A673 (cell line): Measurements from ENCODE around the gene SAP30.

ENCODE experiments used
- CTCF ChIP-seq: fragments of 300-800, 200-600 bp; sonication (generic); conservative IDR thresholded peaks from 2 replicates; pipeline ENCODE4 v1.5.1; 2017; ENCODE audit warnings: low read depth, mild to moderate bottlenecking, antibody characterized with exemption, low read length, moderate library complexity, mixed read lengths
- EZH2 ChIP-seq: fragments of 200-600 bp; sonication (generic); IDR thresholded peaks from 2 replicates; pipeline ENCODE4 v1.6.1; 2017; ENCODE audit warnings: borderline replicate concordance, low read depth, mild to moderate bottlenecking, mixed read lengths, antibody characterized with exemption, low read length; ENCODE audit not compliant: poor library complexity, severe bottlenecking

DNA sequence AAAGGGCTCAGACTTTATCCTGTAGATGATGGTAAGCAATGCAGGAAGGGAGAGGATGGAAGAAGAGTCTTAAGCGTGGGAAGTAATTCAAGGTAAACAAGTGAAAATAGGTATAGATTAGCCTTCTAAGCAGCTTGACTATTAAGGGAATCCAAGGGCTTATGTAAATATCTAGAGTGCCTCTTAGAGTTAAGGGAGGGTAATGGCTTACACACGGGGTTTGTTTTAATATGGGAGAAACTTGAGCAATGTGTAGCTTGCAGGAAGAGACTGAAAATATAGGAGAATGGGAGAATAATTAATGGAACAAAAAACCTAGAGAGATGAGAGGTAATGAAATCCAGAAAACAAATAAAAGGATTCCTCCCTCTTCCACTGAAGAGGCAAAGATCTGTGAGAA, 12.8 kb upstream of the SAP30 start:
- TF ChIP-seq CTCF: no peak
- TF ChIP-seq EZH2: no peak
